ENCODE measurements around the gene E2F2. TPM values are rescaled to one million over a fixed set of nuclear protein-coding genes. Genes with fewer than 3 reads are reported as not detected.

Gene E2F2
- total RNA-seq, 1 donor = under 0.01 TPM

- H3K4me3 ChIP-seq (ENCODE audit: insufficient read depth, low read length) = no peak overlapping the region
- peaks cover 6% of the 10 kb centered on the region for H3K4me1 ChIP-seq (ENCODE audit: insufficient read depth, low read length)
- H3K36me3 ChIP-seq (ENCODE audit: insufficient read depth, low read length) = no peaks in the 10 kb centered on the region
- no peak overlapping the region for H3K4me2 ChIP-seq (ENCODE audit: insufficient read depth, low read length)
- no peaks in the 10 kb centered on the region for H4K20me1 ChIP-seq (ENCODE audit: insufficient read depth, low read length)
- no peak overlapping the region for H2AFZ ChIP-seq (ENCODE audit: low read length)
- no peak for DNase-seq (ENCODE audit: insufficient read length, low spot score, missing footprints)
- no peaks in the 10 kb centered on the region for H3K9me3 ChIP-seq (ENCODE audit: low read depth, low read length)
- no peak overlapping the region for H3K27ac ChIP-seq (ENCODE audit: low read depth, low read length)
- TF ChIP-seq CTCF (IDR thresholded peaks at IDR 0.05; ENCODE audit: extremely low read depth, low read depth, low read length) = no peak
- H3K79me2 ChIP-seq (ENCODE audit: insufficient read depth, low read length) = no peaks in the 10 kb centered on the region
- no peaks in the 10 kb centered on the region for H3K27me3 ChIP-seq (ENCODE audit: insufficient read depth, low read length)
Observed at GRCh38 chr1:23524163-23524562, 6.9 kb downstream of the E2F2 start.

GRCh38 chr1:23522244-23522982, 8.6 kb downstream of the E2F2 start:
- Histone ChIP-seq H3K27ac (ENCODE audit: low read depth, low read length) (no peak overlapping the region), H3K4me2 (ENCODE audit: insufficient read depth, low read length) (no peak overlapping the region), H3K36me3 (ENCODE audit: insufficient read depth, low read length) (no peaks in the 10 kb centered on the region), H3K9me3 (ENCODE audit: low read depth, low read length) (no peaks in the 10 kb centered on the region), H2AFZ (ENCODE audit: low read length) (no peak overlapping the region), H3K27me3 (ENCODE audit: insufficient read depth, low read length) (no peaks in the 10 kb centered on the region), H3K79me2 (ENCODE audit: insufficient read depth, low read length) (no peaks in the 10 kb centered on the region), H3K4me1 (ENCODE audit: insufficient read depth, low read length) (no peaks in the 10 kb centered on the region), H4K20me1 (ENCODE audit: insufficient read depth, low read length) (no peaks in the 10 kb centered on the region), H3K4me3 (ENCODE audit: insufficient read depth, low read length) (no peak overlapping the region)
- no peak for TF ChIP-seq CTCF (IDR thresholded peaks at IDR 0.05; ENCODE audit: extremely low read depth, low read depth, low read length)
- peak; percentile 66 for DNase-seq (ENCODE audit: insufficient read length, low spot score, missing footprints)

GRCh38 chr1:23521588-23521987, 9.4 kb downstream of the E2F2 start:
- TF ChIP-seq CTCF (IDR thresholded peaks at IDR 0.05; ENCODE audit: extremely low read depth, low read depth, low read length) = no peak
- no peaks in the 10 kb centered on the region for H3K36me3 ChIP-seq (ENCODE audit: insufficient read depth, low read length)
- no peak overlapping the region for H2AFZ ChIP-seq (ENCODE audit: low read length)
- no peaks in the 10 kb centered on the region for H3K4me1 ChIP-seq (ENCODE audit: insufficient read depth, low read length)
- H4K20me1 ChIP-seq (ENCODE audit: insufficient read depth, low read length) = no peaks in the 10 kb centered on the region
- H3K27me3 ChIP-seq (ENCODE audit: insufficient read depth, low read length) = no peaks in the 10 kb centered on the region
- no peaks in the 10 kb centered on the region for H3K9me3 ChIP-seq (ENCODE audit: low read depth, low read length)
- H3K79me2 ChIP-seq (ENCODE audit: insufficient read depth, low read length) = no peaks in the 10 kb centered on the region
- H3K27ac ChIP-seq (ENCODE audit: low read depth, low read length) = no peak overlapping the region
- H3K4me3 ChIP-seq (ENCODE audit: insufficient read depth, low read length) = no peak overlapping the region
- no peak overlapping the region for H3K4me2 ChIP-seq (ENCODE audit: insufficient read depth, low read length)
- DNase-seq (ENCODE audit: insufficient read length, low spot score, missing footprints) = no peak

GRCh38 chr1:23517581-23517980, 13.5 kb downstream of the E2F2 start:
- Histone ChIP-seq H3K9me3 (ENCODE audit: low read depth, low read length) (no peaks in the 10 kb centered on the region), H4K20me1 (ENCODE audit: insufficient read depth, low read length) (no peaks in the 10 kb centered on the region), H3K27ac (ENCODE audit: low read depth, low read length) (no peak overlapping the region), H3K36me3 (ENCODE audit: insufficient read depth, low read length) (no peaks in the 10 kb centered on the region), H3K27me3 (ENCODE audit: insufficient read depth, low read length) (no peaks in the 10 kb centered on the region), H2AFZ (ENCODE audit: low read length) (no peak overlapping the region), H3K79me2 (ENCODE audit: insufficient read depth, low read length) (no peaks in the 10 kb centered on the region), H3K4me1 (ENCODE audit: insufficient read depth, low read length) (no peaks in the 10 kb centered on the region), H3K4me3 (ENCODE audit: insufficient read depth, low read length) (no peak overlapping the region), H3K4me2 (ENCODE audit: insufficient read depth, low read length) (no peak overlapping the region)
- DNase-seq (ENCODE audit: insufficient read length, low spot score, missing footprints) = no peak
- no peak for TF ChIP-seq CTCF (IDR thresholded peaks at IDR 0.05; ENCODE audit: extremely low read depth, low read depth, low read length)

All from osteoblast (primary cell).